GM12865 (cell line): ENCODE results near the gene PDK2.
A peak's percentile ranks its signal among the peaks of the same experiment; 100 is the strongest.

ENCODE experiments used
- DNase-seq: peaks from one replicate; pipeline ENCODE4 v3.0.0; 2010; ENCODE audit warnings: low read depth
- H3K4me3 ChIP-seq: 2 replicates; pipeline ENCODE4 v1.5.1; 2011; ENCODE audit warnings: mild to moderate bottlenecking, low read depth, low read length, control low read depth
- TF ChIP-seq, protein P1 (sequence below): IDR thresholded peaks from 2 replicates; pipeline ENCODE4 v1.5.1; 2011; ENCODE audit warnings: low read length, control low read depth, low read depth, inconsistent platforms; ENCODE audit not compliant: insufficient read depth; ENCODE audit errors: missing control alignments

PDK2 gene

GRCh38 chr17:50115756-50116155 lies 20.6 kb downstream of the PDK2 start:
- TF ChIP-seq, protein P1, sequence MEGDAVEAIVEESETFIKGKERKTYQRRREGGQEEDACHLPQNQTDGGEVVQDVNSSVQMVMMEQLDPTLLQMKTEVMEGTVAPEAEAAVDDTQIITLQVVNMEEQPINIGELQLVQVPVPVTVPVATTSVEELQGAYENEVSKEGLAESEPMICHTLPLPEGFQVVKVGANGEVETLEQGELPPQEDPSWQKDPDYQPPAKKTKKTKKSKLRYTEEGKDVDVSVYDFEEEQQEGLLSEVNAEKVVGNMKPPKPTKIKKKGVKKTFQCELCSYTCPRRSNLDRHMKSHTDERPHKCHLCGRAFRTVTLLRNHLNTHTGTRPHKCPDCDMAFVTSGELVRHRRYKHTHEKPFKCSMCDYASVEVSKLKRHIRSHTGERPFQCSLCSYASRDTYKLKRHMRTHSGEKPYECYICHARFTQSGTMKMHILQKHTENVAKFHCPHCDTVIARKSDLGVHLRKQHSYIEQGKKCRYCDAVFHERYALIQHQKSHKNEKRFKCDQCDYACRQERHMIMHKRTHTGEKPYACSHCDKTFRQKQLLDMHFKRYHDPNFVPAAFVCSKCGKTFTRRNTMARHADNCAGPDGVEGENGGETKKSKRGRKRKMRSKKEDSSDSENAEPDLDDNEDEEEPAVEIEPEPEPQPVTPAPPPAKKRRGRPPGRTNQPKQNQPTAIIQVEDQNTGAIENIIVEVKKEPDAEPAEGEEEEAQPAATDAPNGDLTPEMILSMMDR: no peak
- no peak for DNase-seq
- H3K4me3 ChIP-seq: no peak overlapping the region

GRCh38 chr17:50117202-50118051 lies 22.3 kb downstream of the PDK2 start:
- TF ChIP-seq, protein P1: peak; percentile 50
- H3K4me3 ChIP-seq: no peak overlapping the region
- peak; percentile 66 for DNase-seq

- DNase-seq: no peak
- TF ChIP-seq, protein P1: no peak
- no peak overlapping the region for H3K4me3 ChIP-seq
These were observed 23.1 kb downstream of the PDK2 start for GRCh38 chr17:50118076-50118827.

DNA sequence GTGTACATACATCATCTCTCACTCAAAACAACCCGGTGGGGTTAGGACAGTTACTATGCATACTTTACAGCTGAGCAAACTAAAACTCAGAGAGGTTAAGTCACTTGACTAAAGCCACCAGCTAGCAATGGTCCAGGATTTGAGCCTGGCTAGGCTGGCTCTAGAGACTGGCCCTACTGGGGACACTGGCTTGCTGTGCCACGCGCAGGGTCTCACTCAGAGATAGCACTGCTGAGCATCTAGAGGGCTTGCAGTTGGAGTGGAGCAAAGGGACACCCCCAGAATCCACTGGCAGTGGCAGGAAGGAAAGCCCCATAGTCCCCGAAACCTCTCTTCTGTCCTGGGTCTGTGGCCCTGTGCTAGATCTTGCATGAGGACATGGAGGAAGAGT lies 23.7 kb downstream of the PDK2 start:
- no peak overlapping the region for H3K4me3 ChIP-seq
- TF ChIP-seq, protein P1: no peak
- no peak for DNase-seq

- TF ChIP-seq, protein P1: no peak
- no peak for DNase-seq
- no peak overlapping the region for H3K4me3 ChIP-seq
These were observed 25.5 kb downstream of the PDK2 start for GRCh38 chr17:50120475-50121253.

DNA sequence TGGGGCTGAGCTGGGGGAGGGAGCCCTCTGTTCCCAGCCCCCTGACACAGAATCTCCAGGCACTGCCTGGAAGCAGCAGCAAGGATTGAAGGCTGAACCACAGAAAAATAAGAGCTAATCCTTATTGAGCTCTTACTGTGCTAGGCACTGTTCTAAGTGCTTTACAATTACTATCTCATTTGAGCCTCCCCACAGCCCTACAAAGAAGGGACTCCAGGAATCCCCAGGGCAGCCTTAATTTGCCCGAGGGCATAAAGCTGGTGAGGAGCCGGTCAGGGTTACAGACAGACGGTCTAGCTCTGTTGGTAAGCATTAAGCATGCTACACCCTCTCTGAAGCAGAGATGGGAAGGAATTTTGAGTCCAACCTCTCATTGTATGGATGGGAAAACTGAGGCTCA lies 27.8 kb downstream of the PDK2 start:
- no peak overlapping the region for H3K4me3 ChIP-seq
- TF ChIP-seq, protein P1: no peak
- no peak for DNase-seq
